ENCODE results near the gene GALNT18.

The GALNT18 gene

GRCh38 chr11:11324090-11324489 lies 297.7 kb downstream of the GALNT18 start:
- Histone ChIP-seq H3K4me1 (ENCODE audit: low read length) (no peaks in the 10 kb centered on the region), H3K4me3 (ENCODE audit: low read length) (no peak overlapping the region), H3K9me2 (replicated peaks; ENCODE audit: insufficient read depth, low read length) (no peaks in the 10 kb centered on the region), H3K27me3 (replicated peaks; ENCODE audit: insufficient read depth, low read length) (no peaks in the 10 kb centered on the region), H2AFZ (ENCODE audit: low read length) (no peak overlapping the region), H3K4me2 (ENCODE audit: low read depth, low read length) (no peak overlapping the region), H3K79me2 (ENCODE audit: low read length) (no peaks in the 10 kb centered on the region), H4K20me1 (ENCODE audit: insufficient read depth, low read length) (no peaks in the 10 kb centered on the region), H3K36me3 (replicated peaks; ENCODE audit: insufficient read depth, low read length) (no peaks in the 10 kb centered on the region), H3K9ac (ENCODE audit: low read length) (no peak overlapping the region), H3K9me3 (replicated peaks; ENCODE audit: insufficient read depth, low read length) (no peaks in the 10 kb centered on the region), H3K27ac (ENCODE audit: low read length) (no peak overlapping the region), H3F3A (ENCODE audit: insufficient read depth, low read length) (no peaks in the 10 kb centered on the region)
- no peak for DNase-seq
- TF ChIP-seq, protein P1, sequence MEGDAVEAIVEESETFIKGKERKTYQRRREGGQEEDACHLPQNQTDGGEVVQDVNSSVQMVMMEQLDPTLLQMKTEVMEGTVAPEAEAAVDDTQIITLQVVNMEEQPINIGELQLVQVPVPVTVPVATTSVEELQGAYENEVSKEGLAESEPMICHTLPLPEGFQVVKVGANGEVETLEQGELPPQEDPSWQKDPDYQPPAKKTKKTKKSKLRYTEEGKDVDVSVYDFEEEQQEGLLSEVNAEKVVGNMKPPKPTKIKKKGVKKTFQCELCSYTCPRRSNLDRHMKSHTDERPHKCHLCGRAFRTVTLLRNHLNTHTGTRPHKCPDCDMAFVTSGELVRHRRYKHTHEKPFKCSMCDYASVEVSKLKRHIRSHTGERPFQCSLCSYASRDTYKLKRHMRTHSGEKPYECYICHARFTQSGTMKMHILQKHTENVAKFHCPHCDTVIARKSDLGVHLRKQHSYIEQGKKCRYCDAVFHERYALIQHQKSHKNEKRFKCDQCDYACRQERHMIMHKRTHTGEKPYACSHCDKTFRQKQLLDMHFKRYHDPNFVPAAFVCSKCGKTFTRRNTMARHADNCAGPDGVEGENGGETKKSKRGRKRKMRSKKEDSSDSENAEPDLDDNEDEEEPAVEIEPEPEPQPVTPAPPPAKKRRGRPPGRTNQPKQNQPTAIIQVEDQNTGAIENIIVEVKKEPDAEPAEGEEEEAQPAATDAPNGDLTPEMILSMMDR (IDR thresholded peaks at IDR 0.05; ENCODE audit: low read length): no peak
- no peak for TF ChIP-seq EZH2 (optimal IDR thresholded peaks at IDR 0.05; ENCODE audit: low read depth, low read length)
- no peak for TF ChIP-seq EZH2phosphoT487 (IDR thresholded peaks at IDR 0.05; ENCODE audit: low read length)

DNA sequence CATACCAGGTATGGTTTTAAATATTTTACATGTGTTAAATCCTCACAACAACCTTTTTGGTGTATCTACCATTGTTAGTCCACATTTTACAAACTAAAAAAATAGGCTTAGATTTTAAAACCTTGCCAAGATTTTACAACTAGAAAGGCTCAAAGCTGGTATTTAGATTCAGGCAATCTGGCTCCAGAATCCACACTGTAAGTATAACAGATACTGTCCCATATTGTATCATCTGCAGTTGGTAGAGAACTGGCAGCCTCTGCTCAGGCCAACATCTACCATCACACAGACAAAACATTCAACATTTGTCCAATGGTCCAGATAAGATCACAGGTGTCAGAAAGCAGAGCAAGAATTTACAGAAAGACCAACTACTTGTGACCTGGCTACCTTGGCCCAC lies 299.7 kb downstream of the GALNT18 start:
- no peaks in the 10 kb centered on the region for H3K27me3 ChIP-seq (replicated peaks; ENCODE audit: insufficient read depth, low read length)
- H3K36me3 ChIP-seq (replicated peaks; ENCODE audit: insufficient read depth, low read length): no peaks in the 10 kb centered on the region
- no peak overlapping the region for H3K9ac ChIP-seq (ENCODE audit: low read length)
- DNase-seq: no peak
- no peaks in the 10 kb centered on the region for H3K9me3 ChIP-seq (replicated peaks; ENCODE audit: insufficient read depth, low read length)
- TF ChIP-seq EZH2phosphoT487 (IDR thresholded peaks at IDR 0.05; ENCODE audit: low read length) (no peak), EZH2 (optimal IDR thresholded peaks at IDR 0.05; ENCODE audit: low read depth, low read length) (no peak)
- TF ChIP-seq, protein P1 (IDR thresholded peaks at IDR 0.05; ENCODE audit: low read length): no peak
- no peaks in the 10 kb centered on the region for H4K20me1 ChIP-seq (ENCODE audit: insufficient read depth, low read length)
- no peak overlapping the region for H2AFZ ChIP-seq (ENCODE audit: low read length)
- no peak overlapping the region for H3K27ac ChIP-seq (ENCODE audit: low read length)
- H3K9me2 ChIP-seq (replicated peaks; ENCODE audit: insufficient read depth, low read length): no peaks in the 10 kb centered on the region
- H3K79me2 ChIP-seq (ENCODE audit: low read length): no peaks in the 10 kb centered on the region
- H3F3A ChIP-seq (ENCODE audit: insufficient read depth, low read length): no peaks in the 10 kb centered on the region
- no peak overlapping the region for H3K4me3 ChIP-seq (ENCODE audit: low read length)
- no peaks in the 10 kb centered on the region for H3K4me1 ChIP-seq (ENCODE audit: low read length)
- H3K4me2 ChIP-seq (ENCODE audit: low read depth, low read length): no peak overlapping the region

GRCh38 chr11:11320825-11321224 lies 301.0 kb downstream of the GALNT18 start:
- no peaks in the 10 kb centered on the region for H3K27me3 ChIP-seq (replicated peaks; ENCODE audit: insufficient read depth, low read length)

More at GRCh38 chr11:11320825-11321224, 301.0 kb downstream of the GALNT18 start:
- no peak overlapping the region for H3K27ac ChIP-seq (ENCODE audit: low read length)
- TF ChIP-seq, protein P1 (IDR thresholded peaks at IDR 0.05; ENCODE audit: low read length): no peak
- TF ChIP-seq EZH2 (optimal IDR thresholded peaks at IDR 0.05; ENCODE audit: low read depth, low read length) (no peak), EZH2phosphoT487 (IDR thresholded peaks at IDR 0.05; ENCODE audit: low read length) (no peak)
- H3K4me2 ChIP-seq (ENCODE audit: low read depth, low read length): no peak overlapping the region
- DNase-seq: no peak
- no peak overlapping the region for H3K9ac ChIP-seq (ENCODE audit: low read length)
- H4K20me1 ChIP-seq (ENCODE audit: insufficient read depth, low read length): no peaks in the 10 kb centered on the region
- H3K36me3 ChIP-seq (replicated peaks; ENCODE audit: insufficient read depth, low read length): no peaks in the 10 kb centered on the region
- H3K4me3 ChIP-seq (ENCODE audit: low read length): no peak overlapping the region
- H3K9me3 ChIP-seq (replicated peaks; ENCODE audit: insufficient read depth, low read length): no peaks in the 10 kb centered on the region
- H3K9me2 ChIP-seq (replicated peaks; ENCODE audit: insufficient read depth, low read length): no peaks in the 10 kb centered on the region
- no peaks in the 10 kb centered on the region for H3K4me1 ChIP-seq (ENCODE audit: low read length)
- H3K79me2 ChIP-seq (ENCODE audit: low read length): no peaks in the 10 kb centered on the region
- no peaks in the 10 kb centered on the region for H3F3A ChIP-seq (ENCODE audit: insufficient read depth, low read length)
- no peak overlapping the region for H2AFZ ChIP-seq (ENCODE audit: low read length)
